HepG2 (cell line): ENCODE results near the gene CHPF. TPM values are rescaled to one million over a fixed set of nuclear protein-coding genes. Genes with fewer than 3 reads are reported as not detected.

Experiments used
- AHR ChIP-seq: IDR thresholded peaks from 2 replicates; pipeline ENCODE4 v1.6.1; 2018; ENCODE audit warnings: missing genetic modification reagents, missing compliant biosample characterization
- CENPT ChIP-seq: sonication (generic); formaldehyde crosslinking; IDR thresholded peaks from 2 replicates; pipeline ENCODE4 v1.8.0; 2022; ENCODE audit warnings: low read depth, mild to moderate bottlenecking, moderate library complexity, missing genetic modification reagents
- ELF3 ChIP-seq: IDR thresholded peaks from 2 replicates; pipeline ENCODE4 v1.6.1; 2016; ENCODE audit warnings: missing genetic modification reagents, missing compliant biosample characterization
- HIVEP1 ChIP-seq: sonication (generic); formaldehyde crosslinking; IDR thresholded peaks from 2 replicates; pipeline ENCODE4 v1.4.0; 2020; ENCODE audit warnings: mild to moderate bottlenecking, missing genetic modification reagents
- HMG20A ChIP-seq: IDR thresholded peaks from 2 replicates; pipeline ENCODE4 v1.6.1; 2016; ENCODE audit warnings: borderline replicate concordance
- KLF16 ChIP-seq, 2 experiments: sonication (generic) in 1 of 2; formaldehyde crosslinking in 1 of 2; IDR thresholded peaks; 2 replicates each; pipeline versions ENCODE4 v1.6.1 to v1.8.0; 2016 to 2023; ENCODE audit warnings: missing genetic modification reagents in 2 of 2, missing compliant biosample characterization in 1 of 2
- MXI1 ChIP-seq: IDR thresholded peaks from 3 replicates; pipeline ENCODE4 v1.6.1; 2012; ENCODE audit warnings: low read depth, low read length, inconsistent platforms, borderline replicate concordance
- RBFOX2 ChIP-seq: fragments of 200-400 bp; formaldehyde crosslinking; IDR thresholded peaks from 2 replicates; pipeline ENCODE4 v1.6.1; 2017; ENCODE audit warnings: low read depth, mild to moderate bottlenecking, low read length
- TBP ChIP-seq: sonication (generic); formaldehyde crosslinking; IDR thresholded peaks from 2 replicates; pipeline ENCODE4 v1.5.0; 2020; ENCODE audit warnings: missing genetic modification reagents
- TRIM24 ChIP-seq: sonication (generic); formaldehyde crosslinking; IDR thresholded peaks from 2 replicates; pipeline ENCODE4 v1.8.0; 2022; ENCODE audit warnings: mild to moderate bottlenecking, missing genetic modification reagents
- ZBTB7A ChIP-seq: sonication (generic); formaldehyde crosslinking; IDR thresholded peaks from 2 replicates; pipeline ENCODE4 v1.8.0; 2022; ENCODE audit warnings: mild to moderate bottlenecking, missing genetic modification reagents
- ZFYVE20 ChIP-seq: sonication (generic); formaldehyde crosslinking; IDR thresholded peaks from 2 replicates; pipeline ENCODE4 v1.8.0; 2023; ENCODE audit warnings: low read depth, mild to moderate bottlenecking, moderate library complexity, missing genetic modification reagents, borderline replicate concordance
- ZNF33A ChIP-seq: sonication (generic); formaldehyde crosslinking; IDR thresholded peaks from 2 replicates; pipeline ENCODE4 v1.5.1; 2020; ENCODE audit warnings: missing genetic modification reagents, mild to moderate bottlenecking, moderate library complexity, borderline replicate concordance
- ZNF468 ChIP-seq: sonication (generic); formaldehyde crosslinking; IDR thresholded peaks from 2 replicates; pipeline ENCODE4 v1.8.0; 2022; ENCODE audit warnings: mild to moderate bottlenecking, moderate library complexity, missing genetic modification reagents
- ZNF616 ChIP-seq: sonication (generic); formaldehyde crosslinking; IDR thresholded peaks from 2 replicates; pipeline ENCODE4 v1.5.0; 2020; ENCODE audit warnings: low read depth, mild to moderate bottlenecking, missing genetic modification reagents
- ZNF878 ChIP-seq: sonication (generic); formaldehyde crosslinking; IDR thresholded peaks from 2 replicates; pipeline ENCODE4 v1.8.1; 2023; ENCODE audit warnings: mild to moderate bottlenecking, missing genetic modification reagents, moderate library complexity
- ZSCAN9 ChIP-seq: IDR thresholded peaks from 2 replicates; pipeline ENCODE4 v1.6.1; 2016; ENCODE audit warnings: borderline replicate concordance
- polyA plus RNA-seq, 8 experiments: library from polyadenylated mRNA; depleted of rRNA in 3 of 8; stranded (reverse) in 7 of 8; unstranded in 1 of 8; fragments of >200 nt; fragmentation: Illumina TruSeq in 4 of 8; extraction: Trizol in 4 of 8; gene quantifications; 2 replicates each; pipeline versions ENCODE4 v1.2.1 to v1.2.3, GENCODE V29; 2011 to 2016; ENCODE audit warnings: low read depth in 4 of 8, missing spikeins in 1 of 8, mixed read lengths in 1 of 8; ENCODE audit not compliant: insufficient read depth in 1 of 8
- total RNA-seq, 5 experiments: library from RNA; depleted of rRNA; stranded (reverse); fragments of >200 nt; fragmentation: Illumina TruSeq; extraction: Trizol; gene quantifications; 2 replicates each; pipeline ENCODE4 v1.2.3, GENCODE V29; 2016; ENCODE audit warnings: low read depth in 1 of 5
- TF ChIP-seq, protein P1 (sequence below): sonication (generic); formaldehyde crosslinking; IDR thresholded peaks from 2 replicates; pipeline ENCODE4 v1.9.0; 2021; ENCODE audit warnings: mild to moderate bottlenecking, missing genetic modification reagents
- TF ChIP-seq, protein P2 (sequence below): sonication (generic); formaldehyde crosslinking; IDR thresholded peaks from 2 replicates; pipeline ENCODE4 v1.5.1; 2020; ENCODE audit warnings: mild to moderate bottlenecking, moderate library complexity, missing genetic modification reagents
- TF ChIP-seq, protein P3 (sequence below): IDR thresholded peaks from 2 replicates; pipeline ENCODE4 v1.6.1; 2016; ENCODE audit warnings: low read depth, borderline replicate concordance
- TF ChIP-seq, protein P4 (sequence below), 2 experiments: fragments of 450-650 bp in 1 of 2; sonication (generic) in 1 of 2; formaldehyde crosslinking; IDR thresholded peaks; 2 replicates each; pipeline versions ENCODE4 v1.5.0 to v1.8.0; 2020 to 2022; ENCODE audit warnings: mild to moderate bottlenecking in 1 of 2, missing genetic modification reagents in 1 of 2

CHPF gene
- total and polyA plus RNA-seq, 2 of the 13 experiments (the other 11 are each of a cell fraction or from before 2014, with no cell fraction given) = 79.6 to 111 TPM

DNA sequence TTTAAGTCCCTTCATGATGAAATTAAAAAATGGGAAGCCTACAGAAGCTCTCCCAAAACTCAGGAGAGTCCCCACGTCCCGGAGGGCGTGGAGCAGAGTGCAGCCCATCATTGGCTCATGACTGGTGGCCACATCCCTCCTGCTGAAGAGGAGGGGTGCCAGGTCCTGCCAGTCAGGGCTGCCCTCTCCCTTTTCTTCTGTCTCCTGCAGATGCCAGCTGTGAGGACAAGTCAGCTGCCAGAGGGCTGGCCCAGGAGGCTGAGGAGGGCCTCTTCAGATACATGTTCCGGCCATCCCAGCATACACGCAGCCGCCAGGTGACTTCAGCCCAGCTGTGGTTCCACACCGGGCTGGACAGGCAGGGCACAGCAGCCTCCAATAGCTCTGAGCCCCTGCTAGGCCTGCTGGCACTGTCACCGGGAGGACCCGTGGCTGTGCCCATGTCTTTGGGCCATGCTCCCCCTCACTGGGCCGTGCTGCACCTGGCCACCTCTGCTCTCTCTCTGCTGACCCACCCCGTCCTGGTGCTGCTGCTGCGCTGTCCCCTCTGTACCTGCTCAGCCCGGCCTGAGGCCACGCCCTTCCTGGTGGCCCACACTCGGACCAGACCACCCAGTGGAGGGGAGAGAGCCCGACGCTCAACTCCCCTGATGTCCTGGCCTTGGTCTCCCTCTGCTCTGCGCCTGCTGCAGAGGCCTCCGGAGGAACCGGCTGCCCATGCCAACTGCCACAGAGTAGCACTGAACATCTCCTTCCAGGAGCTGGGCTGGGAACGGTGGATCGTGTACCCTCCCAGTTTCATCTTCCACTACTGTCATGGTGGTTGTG, 31.1 kb upstream of the CHPF start (continued):
- TF ChIP-seq MXI1 = no peak
- TF ChIP-seq ZNF33A (CRISPR knock-in tag) = no peak
- TF ChIP-seq CENPT (CRISPR knock-in tag) = no peak
- TF ChIP-seq TRIM24 (CRISPR knock-in tag) = no peak
- TF ChIP-seq, protein P1, sequence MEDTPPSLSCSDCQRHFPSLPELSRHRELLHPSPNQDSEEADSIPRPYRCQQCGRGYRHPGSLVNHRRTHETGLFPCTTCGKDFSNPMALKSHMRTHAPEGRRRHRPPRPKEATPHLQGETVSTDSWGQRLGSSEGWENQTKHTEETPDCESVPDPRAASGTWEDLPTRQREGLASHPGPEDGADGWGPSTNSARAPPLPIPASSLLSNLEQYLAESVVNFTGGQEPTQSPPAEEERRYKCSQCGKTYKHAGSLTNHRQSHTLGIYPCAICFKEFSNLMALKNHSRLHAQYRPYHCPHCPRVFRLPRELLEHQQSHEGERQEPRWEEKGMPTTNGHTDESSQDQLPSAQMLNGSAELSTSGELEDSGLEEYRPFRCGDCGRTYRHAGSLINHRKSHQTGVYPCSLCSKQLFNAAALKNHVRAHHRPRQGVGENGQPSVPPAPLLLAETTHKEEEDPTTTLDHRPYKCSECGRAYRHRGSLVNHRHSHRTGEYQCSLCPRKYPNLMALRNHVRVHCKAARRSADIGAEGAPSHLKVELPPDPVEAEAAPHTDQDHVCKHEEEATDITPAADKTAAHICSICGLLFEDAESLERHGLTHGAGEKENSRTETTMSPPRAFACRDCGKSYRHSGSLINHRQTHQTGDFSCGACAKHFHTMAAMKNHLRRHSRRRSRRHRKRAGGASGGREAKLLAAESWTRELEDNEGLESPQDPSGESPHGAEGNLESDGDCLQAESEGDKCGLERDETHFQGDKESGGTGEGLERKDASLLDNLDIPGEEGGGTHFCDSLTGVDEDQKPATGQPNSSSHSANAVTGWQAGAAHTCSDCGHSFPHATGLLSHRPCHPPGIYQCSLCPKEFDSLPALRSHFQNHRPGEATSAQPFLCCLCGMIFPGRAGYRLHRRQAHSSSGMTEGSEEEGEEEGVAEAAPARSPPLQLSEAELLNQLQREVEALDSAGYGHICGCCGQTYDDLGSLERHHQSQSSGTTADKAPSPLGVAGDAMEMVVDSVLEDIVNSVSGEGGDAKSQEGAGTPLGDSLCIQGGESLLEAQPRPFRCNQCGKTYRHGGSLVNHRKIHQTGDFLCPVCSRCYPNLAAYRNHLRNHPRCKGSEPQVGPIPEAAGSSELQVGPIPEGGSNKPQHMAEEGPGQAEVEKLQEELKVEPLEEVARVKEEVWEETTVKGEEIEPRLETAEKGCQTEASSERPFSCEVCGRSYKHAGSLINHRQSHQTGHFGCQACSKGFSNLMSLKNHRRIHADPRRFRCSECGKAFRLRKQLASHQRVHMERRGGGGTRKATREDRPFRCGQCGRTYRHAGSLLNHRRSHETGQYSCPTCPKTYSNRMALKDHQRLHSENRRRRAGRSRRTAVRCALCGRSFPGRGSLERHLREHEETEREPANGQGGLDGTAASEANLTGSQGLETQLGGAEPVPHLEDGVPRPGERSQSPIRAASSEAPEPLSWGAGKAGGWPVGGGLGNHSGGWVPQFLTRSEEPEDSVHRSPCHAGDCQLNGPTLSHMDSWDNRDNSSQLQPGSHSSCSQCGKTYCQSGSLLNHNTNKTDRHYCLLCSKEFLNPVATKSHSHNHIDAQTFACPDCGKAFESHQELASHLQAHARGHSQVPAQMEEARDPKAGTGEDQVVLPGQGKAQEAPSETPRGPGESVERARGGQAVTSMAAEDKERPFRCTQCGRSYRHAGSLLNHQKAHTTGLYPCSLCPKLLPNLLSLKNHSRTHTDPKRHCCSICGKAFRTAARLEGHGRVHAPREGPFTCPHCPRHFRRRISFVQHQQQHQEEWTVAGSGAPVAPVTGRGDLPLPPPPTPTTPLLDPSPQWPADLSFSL = no peak
- TF ChIP-seq HMG20A = no peak
- TF ChIP-seq ZBTB7A (CRISPR knock-in tag) = no peak
- no peak for TF ChIP-seq AHR (CRISPR knock-in tag)
- TF ChIP-seq ZNF878 (CRISPR knock-in tag) = no peak
- TF ChIP-seq, protein P2, sequence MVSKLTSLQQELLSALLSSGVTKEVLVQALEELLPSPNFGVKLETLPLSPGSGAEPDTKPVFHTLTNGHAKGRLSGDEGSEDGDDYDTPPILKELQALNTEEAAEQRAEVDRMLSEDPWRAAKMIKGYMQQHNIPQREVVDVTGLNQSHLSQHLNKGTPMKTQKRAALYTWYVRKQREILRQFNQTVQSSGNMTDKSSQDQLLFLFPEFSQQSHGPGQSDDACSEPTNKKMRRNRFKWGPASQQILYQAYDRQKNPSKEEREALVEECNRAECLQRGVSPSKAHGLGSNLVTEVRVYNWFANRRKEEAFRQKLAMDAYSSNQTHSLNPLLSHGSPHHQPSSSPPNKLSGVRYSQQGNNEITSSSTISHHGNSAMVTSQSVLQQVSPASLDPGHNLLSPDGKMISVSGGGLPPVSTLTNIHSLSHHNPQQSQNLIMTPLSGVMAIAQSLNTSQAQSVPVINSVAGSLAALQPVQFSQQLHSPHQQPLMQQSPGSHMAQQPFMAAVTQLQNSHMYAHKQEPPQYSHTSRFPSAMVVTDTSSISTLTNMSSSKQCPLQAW (CRISPR knock-in tag) = no peak
- no peak for TF ChIP-seq ELF3
- TF ChIP-seq, protein P3, sequence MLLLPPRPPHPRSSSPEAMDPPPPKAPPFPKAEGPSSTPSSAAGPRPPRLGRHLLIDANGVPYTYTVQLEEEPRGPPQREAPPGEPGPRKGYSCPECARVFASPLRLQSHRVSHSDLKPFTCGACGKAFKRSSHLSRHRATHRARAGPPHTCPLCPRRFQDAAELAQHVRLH = no peak
- TF ChIP-seq, protein P4, sequence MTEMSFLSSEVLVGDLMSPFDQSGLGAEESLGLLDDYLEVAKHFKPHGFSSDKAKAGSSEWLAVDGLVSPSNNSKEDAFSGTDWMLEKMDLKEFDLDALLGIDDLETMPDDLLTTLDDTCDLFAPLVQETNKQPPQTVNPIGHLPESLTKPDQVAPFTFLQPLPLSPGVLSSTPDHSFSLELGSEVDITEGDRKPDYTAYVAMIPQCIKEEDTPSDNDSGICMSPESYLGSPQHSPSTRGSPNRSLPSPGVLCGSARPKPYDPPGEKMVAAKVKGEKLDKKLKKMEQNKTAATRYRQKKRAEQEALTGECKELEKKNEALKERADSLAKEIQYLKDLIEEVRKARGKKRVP (CRISPR knock-in tag; IDR thresholded peaks at IDR 0.05) = no peak
- TF ChIP-seq KLF16 (CRISPR knock-in tag; IDR thresholded peaks at IDR 0.05) = no peak
- no peak for TF ChIP-seq HIVEP1 (CRISPR knock-in tag)
- 0 out of 2 replicates have a peak, but pooled peaks have one; percentile 19 for TF ChIP-seq RBFOX2
- no peak for TF ChIP-seq ZFYVE20 (CRISPR knock-in tag)
- no peak for TF ChIP-seq ZNF616
- TF ChIP-seq TBP (CRISPR knock-in tag) = no peak
- TF ChIP-seq ZSCAN9 (CRISPR knock-in tag) = no peak
- 0 out of 2 replicates have a peak, but pooled peaks have one; percentile 30 for TF ChIP-seq ZNF468 (CRISPR knock-in tag)
